ENCODE data around the gene SYK.
A peak's percentile ranks its signal among the peaks of the same experiment; 100 is the strongest.

The SYK gene

GRCh38 chr9:90901933-90902332, 100.3 kb downstream of the SYK start:
- no peak for DNase-seq (ENCODE audit: insufficient read length, low spot score)
- no peak for FAIRE-seq

DNA sequence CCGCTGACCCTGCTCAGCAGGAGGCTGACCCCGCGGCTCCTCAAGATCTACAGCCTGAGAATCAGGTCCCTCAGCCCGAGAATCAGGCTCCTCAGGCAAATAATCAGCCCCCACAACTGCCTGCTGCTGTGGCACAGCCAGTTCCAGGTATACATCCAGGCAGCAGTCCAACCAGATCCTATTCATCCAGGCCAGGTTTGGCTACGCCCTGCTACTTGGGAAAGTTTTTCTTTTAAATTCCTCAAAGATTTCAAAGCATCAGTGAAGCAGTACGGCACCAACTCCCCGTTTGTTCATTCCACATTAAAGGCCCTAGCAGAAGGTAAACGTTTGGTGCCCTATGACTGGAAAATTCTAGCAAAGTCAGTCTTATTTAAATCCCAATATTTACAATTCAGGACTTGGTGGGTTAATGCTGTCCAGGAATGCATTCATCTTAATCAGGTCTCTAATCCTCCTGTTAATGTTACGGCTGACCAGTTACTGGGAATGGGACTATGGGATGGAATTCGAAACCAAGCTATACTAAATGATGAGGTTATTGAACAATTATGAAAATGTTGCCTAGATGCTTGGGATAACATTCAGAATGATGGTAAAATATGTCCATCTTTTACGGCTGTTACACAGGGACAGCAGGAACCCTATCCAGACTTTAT, 102.3 kb downstream of the SYK start:
- DNase-seq (ENCODE audit: insufficient read length, low spot score) (no peak), FAIRE-seq (no peak)

DNA sequence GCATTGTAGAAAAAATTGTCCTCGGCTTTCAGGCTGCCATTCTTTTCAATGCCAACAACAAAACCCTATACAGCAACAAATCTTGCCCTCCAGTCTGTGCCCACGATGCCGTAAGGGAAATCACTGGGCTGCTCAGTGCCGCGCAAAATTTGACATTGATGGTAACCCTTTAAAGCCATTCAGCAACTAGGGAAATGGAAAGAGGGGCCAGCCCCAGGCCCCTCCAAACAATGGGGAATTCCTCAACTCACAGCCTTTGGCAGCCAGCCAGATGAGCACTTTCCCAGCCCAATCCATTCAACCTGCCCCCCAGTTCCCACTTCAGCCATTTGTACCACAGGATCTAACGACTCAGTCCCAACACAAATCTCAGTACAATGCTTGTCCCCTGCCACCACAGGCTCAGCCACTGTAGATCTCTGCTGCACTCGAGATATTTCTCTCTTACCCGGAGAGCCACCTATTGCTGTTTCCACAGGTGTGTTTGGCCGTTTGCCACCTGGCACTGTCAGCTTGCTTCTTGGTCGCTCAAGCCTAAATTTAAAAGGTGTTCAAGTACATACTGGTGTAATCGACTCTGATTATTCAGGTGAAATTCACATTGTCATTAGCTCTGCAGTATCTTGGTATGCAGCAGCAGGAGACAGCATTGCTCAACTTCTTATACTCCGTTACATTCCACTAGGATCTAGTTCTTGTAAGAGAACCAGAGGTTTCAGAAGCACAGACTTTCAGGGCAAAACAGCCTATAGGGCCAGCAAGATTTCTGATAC, 103.3 kb downstream of the SYK start:
- DNase-seq (ENCODE audit: insufficient read length, low spot score), result no peak
- no peak for FAIRE-seq

DNA sequence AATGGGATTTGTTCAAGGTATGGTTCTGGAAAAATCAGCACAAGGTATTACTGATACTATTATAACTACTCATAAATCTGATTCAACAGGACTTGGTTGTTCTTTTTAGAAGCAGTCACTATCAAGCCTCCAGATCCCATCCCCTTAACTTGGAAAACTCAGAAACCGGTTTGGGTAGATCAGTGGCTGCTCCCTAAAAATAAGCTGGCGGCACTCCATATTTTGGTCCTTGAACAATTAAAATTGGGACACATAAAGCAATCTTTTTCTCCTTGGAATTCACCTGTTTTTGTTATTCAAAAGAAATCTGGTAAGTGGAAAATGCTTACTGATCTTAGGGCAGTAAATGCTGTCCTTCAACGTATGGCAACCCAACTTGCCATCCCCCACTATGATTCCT, 104.2 kb downstream of the SYK start:
- no peak for FAIRE-seq
- DNase-seq (ENCODE audit: insufficient read length, low spot score), result no peak

- DNase-seq (ENCODE audit: insufficient read length, low spot score), result no peak
- FAIRE-seq, result no peak
Observed at GRCh38 chr9:90906316-90907055, 104.9 kb downstream of the SYK start.

- DNase-seq (ENCODE audit: insufficient read length, low spot score), result no peak
- FAIRE-seq, result no peak
Observed at GRCh38 chr9:90907056-90907445, 105.4 kb downstream of the SYK start.

GRCh38 chr9:90907790-90908189, 106.2 kb downstream of the SYK start:
- DNase-seq (ENCODE audit: insufficient read length, low spot score), result no peak
- no peak for FAIRE-seq

DNA sequence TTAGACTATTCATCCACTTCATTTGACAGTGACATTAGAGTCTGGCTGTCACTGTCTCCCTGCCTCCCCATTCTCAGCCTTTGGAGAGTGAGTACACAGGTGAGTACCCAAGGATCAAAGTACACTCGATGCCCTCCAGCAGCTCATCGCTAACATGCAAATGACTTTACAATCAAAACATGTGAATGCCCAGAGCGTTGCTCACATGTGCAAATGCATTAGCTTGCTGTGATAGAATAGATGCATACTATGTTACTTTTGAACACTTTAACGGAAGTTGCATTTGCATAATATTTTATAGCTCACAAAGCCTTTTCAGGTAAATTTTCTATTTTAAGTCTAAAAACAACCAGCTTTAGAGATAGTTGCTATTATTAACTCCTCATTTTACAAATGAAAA, 107.6 kb downstream of the SYK start:
- no peak for DNase-seq (ENCODE audit: insufficient read length, low spot score)
- no peak for FAIRE-seq

GRCh38 chr9:90909747-90910283, 108.2 kb downstream of the SYK start:
- DNase-seq (ENCODE audit: insufficient read length, low spot score), result no peak
- FAIRE-seq, result no peak

- DNase-seq (ENCODE audit: insufficient read length, low spot score), result no peak
- FAIRE-seq, result no peak
Observed at GRCh38 chr9:90914196-90914595, 112.6 kb downstream of the SYK start.

DNA sequence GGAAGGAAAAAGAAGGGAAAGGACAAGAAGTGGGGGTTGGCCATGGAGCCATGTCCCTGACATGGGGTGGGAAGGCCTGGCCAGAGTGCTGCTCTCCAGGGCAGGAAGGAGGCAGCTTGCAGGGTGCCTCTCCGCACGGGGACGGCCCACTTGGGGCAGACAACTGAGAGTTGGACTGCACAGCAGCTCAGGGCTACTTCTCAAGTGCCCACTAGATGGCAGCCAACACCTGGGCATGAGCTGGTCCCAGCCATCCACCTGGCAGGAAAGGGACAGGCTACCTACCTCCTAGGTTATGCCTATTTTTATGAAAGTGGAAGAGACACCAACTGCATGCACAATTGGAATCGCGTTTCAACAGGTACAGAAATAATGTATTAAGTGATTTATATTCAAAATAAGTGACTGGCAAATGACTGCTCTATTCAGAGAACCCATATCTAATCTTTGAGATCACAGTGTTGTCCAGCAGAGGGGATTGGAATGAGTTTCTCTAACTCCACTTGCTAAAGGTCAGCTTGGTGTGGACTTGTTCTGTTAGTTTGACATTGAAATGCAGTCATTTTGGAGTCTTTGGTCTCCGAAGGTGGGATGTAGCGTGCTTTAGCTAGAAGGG, 113.4 kb downstream of the SYK start:
- DNase-seq (ENCODE audit: insufficient read length, low spot score) (peak; percentile 87), FAIRE-seq (peak; percentile 95)

- no peak for DNase-seq (ENCODE audit: insufficient read length, low spot score)
- FAIRE-seq, result no peak
Observed at GRCh38 chr9:90915693-90916092, 114.1 kb downstream of the SYK start.

GRCh38 chr9:90916147-90916734, 114.6 kb downstream of the SYK start:
- FAIRE-seq, result no peak

GRCh38 chr9:90919883-90920282, 118.3 kb downstream of the SYK start:
- FAIRE-seq (no peak), DNase-seq (ENCODE audit: insufficient read length, low spot score) (no peak)

More at GRCh38 chr9:90916147-90916734, 114.6 kb downstream of the SYK start:
- no peak for DNase-seq (ENCODE audit: insufficient read length, low spot score)

GRCh38 chr9:90921104-90921503, 119.5 kb downstream of the SYK start:
- no peak for FAIRE-seq
- DNase-seq (ENCODE audit: insufficient read length, low spot score), result no peak

DNA sequence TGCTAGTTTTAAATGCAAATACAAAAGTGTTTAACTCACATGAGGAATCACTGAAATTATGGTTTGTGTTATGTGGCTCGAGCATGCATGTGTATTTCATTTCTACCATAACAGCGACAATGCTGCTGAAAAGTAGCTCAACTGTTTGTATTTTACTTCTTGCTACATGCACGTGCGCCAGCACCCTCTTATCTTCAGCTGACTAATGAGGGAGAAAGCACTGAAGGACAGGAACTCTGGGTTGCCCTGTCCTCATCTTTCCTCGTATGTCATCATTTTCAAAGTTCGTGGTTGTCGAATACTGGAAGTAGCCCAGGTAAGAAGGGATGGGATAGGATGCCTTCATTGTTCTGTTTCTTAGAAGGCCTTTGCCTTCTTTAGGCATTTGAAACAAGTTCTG, 120.3 kb downstream of the SYK start:
- FAIRE-seq, result no peak
- DNase-seq (ENCODE audit: insufficient read length, low spot score), result no peak

GRCh38 chr9:90925581-90926257, 124.1 kb downstream of the SYK start:
- DNase-seq (ENCODE audit: insufficient read length, low spot score) (no peak), FAIRE-seq (no peak)

DNA sequence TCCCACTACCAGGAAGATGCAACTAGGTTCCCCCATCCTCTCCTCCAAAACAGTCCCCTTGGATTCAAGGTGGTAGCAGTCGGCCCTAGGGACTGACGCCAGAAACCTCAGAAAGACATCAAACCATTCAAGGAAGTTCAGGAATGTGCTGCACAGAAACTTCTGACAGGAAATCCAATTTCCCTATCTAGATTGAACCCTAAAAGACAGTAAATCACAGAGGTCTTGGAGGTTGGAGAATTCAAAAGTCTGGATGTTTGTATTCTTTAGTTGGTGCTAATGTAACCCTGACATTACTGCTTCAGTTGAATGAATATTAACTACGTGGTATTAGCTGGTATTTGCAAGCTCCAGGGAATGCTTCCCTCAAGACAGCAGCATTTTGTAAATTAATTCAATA, 125.3 kb downstream of the SYK start:
- FAIRE-seq (no peak), DNase-seq (ENCODE audit: insufficient read length, low spot score) (no peak)

GRCh38 chr9:90927496-90927895, 125.9 kb downstream of the SYK start:
- no peak for FAIRE-seq
- no peak for DNase-seq (ENCODE audit: insufficient read length, low spot score)

- FAIRE-seq, result no peak
- DNase-seq (ENCODE audit: insufficient read length, low spot score), result no peak
Observed at GRCh38 chr9:90929626-90930025, 128.0 kb downstream of the SYK start.
